Measurements from ENCODE around the gene DDAH1.

The DDAH1 gene

GRCh38 chr1:85379203-85380136 is 85.5 kb downstream of the DDAH1 start:
- in situ Hi-C loops (cut with HindIII; ENCODE audit: low sequenced_read_pairs) = no loop called here
- no peak overlapping the region for H3K4me3 ChIP-seq (ENCODE audit: low read depth, low read length)
- TF ChIP-seq CTCF (IDR thresholded peaks at IDR 0.05; ENCODE audit: low read depth, low read length, missing control alignments) = no peak
- no peak for DNase-seq (ENCODE audit: low read depth)

GRCh38 chr1:85378534-85378933 is 86.4 kb downstream of the DDAH1 start:
- no peak for TF ChIP-seq CTCF (IDR thresholded peaks at IDR 0.05; ENCODE audit: low read depth, low read length, missing control alignments)
- H3K4me3 ChIP-seq (ENCODE audit: low read depth, low read length) = no peak overlapping the region
- no peak for DNase-seq (ENCODE audit: low read depth)
- in situ Hi-C loops (cut with HindIII; ENCODE audit: low sequenced_read_pairs) = no loop called here

- no peak for TF ChIP-seq CTCF (IDR thresholded peaks at IDR 0.05; ENCODE audit: low read depth, low read length, missing control alignments)
- in situ Hi-C loops (cut with HindIII; ENCODE audit: low sequenced_read_pairs) = no loop called here
- no peak overlapping the region for H3K4me3 ChIP-seq (ENCODE audit: low read depth, low read length)
- no peak for DNase-seq (ENCODE audit: low read depth)
Observed at GRCh38 chr1:85376356-85376755, 88.6 kb downstream of the DDAH1 start.

- no peak for TF ChIP-seq CTCF (IDR thresholded peaks at IDR 0.05; ENCODE audit: low read depth, low read length, missing control alignments)
- in situ Hi-C loops (cut with HindIII; ENCODE audit: low sequenced_read_pairs) = no loop called here
- DNase-seq (ENCODE audit: low read depth) = no peak
- H3K4me3 ChIP-seq (ENCODE audit: low read depth, low read length) = no peak overlapping the region
Observed at GRCh38 chr1:85375493-85375892, 89.5 kb downstream of the DDAH1 start.

- DNase-seq (ENCODE audit: low read depth) = peak; percentile 64
- H3K4me3 ChIP-seq (ENCODE audit: low read depth, low read length) = no peak overlapping the region
- in situ Hi-C loops (cut with HindIII; ENCODE audit: low sequenced_read_pairs) = no loop called here
- TF ChIP-seq CTCF (IDR thresholded peaks at IDR 0.05; ENCODE audit: low read depth, low read length, missing control alignments) = no peak
Observed at GRCh38 chr1:85374160-85374559, 90.8 kb downstream of the DDAH1 start.

- in situ Hi-C loops (cut with HindIII; ENCODE audit: low sequenced_read_pairs) = no loop called here
- H3K4me3 ChIP-seq (ENCODE audit: low read depth, low read length) = no peak overlapping the region
- no peak for DNase-seq (ENCODE audit: low read depth)
- no peak for TF ChIP-seq CTCF (IDR thresholded peaks at IDR 0.05; ENCODE audit: low read depth, low read length, missing control alignments)
Observed at GRCh38 chr1:85373378-85373708, 91.6 kb downstream of the DDAH1 start.

All from astrocyte of the cerebellum (primary cell).